K562 (cell line): ENCODE data around the gene DOCK4. TPM values are rescaled to one million over a fixed set of nuclear protein-coding genes. Genes with fewer than 3 reads are reported as not detected.

Source experiments
- ATAC-seq: fragments of 200-7000 bp; cut with Tn5 transposase; 3 replicates; pipeline ENCODE4 v1.9.1; 2020; ENCODE audit warnings: moderate library complexity
- BruUV-seq: library from RNA; stranded (reverse); fragments of 400-500 nt; replicated peaks from 2 replicates; lab custom pipeline; 2021; lab: Mats Ljungman, UMichigan
- CTCF ChIA-PET: fragments of 300-600 bp; formaldehyde crosslinking; extraction: SDS; loops from one replicate; lab custom pipeline; 2021; ENCODE audit warnings: low intra/inter-chr PET ratio; lab: Yijun Ruan, JAX
- POLR2A ChIA-PET: fragments of 300-600, 350-650 bp; sonication (Branson Sonifier 250); formaldehyde crosslinking; extraction: SDS; loops from one replicate; lab custom pipeline; 2021; ENCODE audit warnings: antibody characterized with exemption, inconsistent platforms; lab: Yijun Ruan, JAX
- DNase-seq, 4 experiments: peaks; one replicate each; pipeline versions ENCODE4 v3.0.0 to v3.0.0-alpha.2; 2011 to 2018; ENCODE audit warnings: low spot score in 3 of 4, mixed read lengths in 3 of 4; ENCODE audit errors: extremely low read depth in 1 of 4
- FAIRE-seq: peaks from 2 replicates; lab custom pipeline; 2011; peaks lifted over from hg19 to GRCh38; lab: Jason Lieb, UNC
- H2AFZ ChIP-seq: 2 replicates; pipeline ENCODE4 v1.6.0; 2011; ENCODE audit warnings: low read depth, low read length, control low read depth, inconsistent platforms
- H3K27ac ChIP-seq: fragments of 200-600 bp; 3 replicates; pipeline ENCODE4 v1.8.0; 2011; ENCODE audit warnings: low read depth, mild to moderate bottlenecking, control low read depth, inconsistent platforms, low read length, moderate library complexity, mixed read lengths; ENCODE audit errors: extremely low read depth
- H3K27me3 ChIP-seq, 2 experiments: fragments of 300-600 bp in 1 of 2; 2 replicates in 1 of 2; 3 replicates in 1 of 2; pipeline versions ENCODE4 v1.6.0 to v1.8.0; 2011; ENCODE audit warnings: inconsistent platforms in 2 of 2, low read length in 2 of 2, mild to moderate bottlenecking in 1 of 2, mixed read lengths in 1 of 2, moderate library complexity in 1 of 2; ENCODE audit not compliant: control insufficient read depth in 2 of 2, insufficient read depth in 2 of 2
- H3K36me3 ChIP-seq: fragments of 300-600 bp; 3 replicates; pipeline ENCODE4 v1.8.0; 2011; ENCODE audit warnings: mild to moderate bottlenecking, low read length, inconsistent platforms; ENCODE audit not compliant: control insufficient read depth, insufficient read depth
- H3K4me1 ChIP-seq, 2 experiments: fragments of 200-600 bp in 1 of 2; replicated peaks in 1 of 2; 2 replicates in 1 of 2; 3 replicates in 1 of 2; pipeline versions ENCODE4 v1.5.1 to v1.8.0; 2011; ENCODE audit warnings: inconsistent platforms in 2 of 2, low read length in 2 of 2, mild to moderate bottlenecking in 1 of 2, mixed read lengths in 1 of 2, moderate library complexity in 1 of 2; ENCODE audit not compliant: control insufficient read depth in 2 of 2, insufficient read depth in 2 of 2
- H3K4me2 ChIP-seq: 2 replicates; pipeline ENCODE4 v1.6.1; 2011; ENCODE audit warnings: low read length, control low read depth, inconsistent platforms, mixed read lengths; ENCODE audit not compliant: insufficient read depth
- H3K4me3 ChIP-seq: fragments of 200-600 bp; sonication (generic), shearing (Covaris generic); 2 replicates; pipeline ENCODE4 v1.5.1; 2016; ENCODE audit warnings: control low read depth, inconsistent platforms
- H3K79me2 ChIP-seq: fragments of 200-600 bp; 3 replicates; pipeline ENCODE4 v1.8.0; 2011; ENCODE audit warnings: low read length, inconsistent platforms; ENCODE audit not compliant: control insufficient read depth, insufficient read depth
- H3K9ac ChIP-seq, 2 experiments: 2 replicates each; pipeline versions ENCODE4 v1.6.0 to v1.6.1; 2011; ENCODE audit warnings: low read depth in 2 of 2, low read length in 2 of 2, control low read depth in 1 of 2, inconsistent platforms in 1 of 2, mild to moderate bottlenecking in 1 of 2, mixed read lengths in 1 of 2; ENCODE audit not compliant: insufficient read depth in 1 of 2
- H3K9me1 ChIP-seq: one replicate; pipeline ENCODE4 v1.6.0; 2011; ENCODE audit warnings: inconsistent platforms, mild to moderate bottlenecking, low read length, moderate library complexity; ENCODE audit not compliant: control insufficient read depth, insufficient read depth
- H3K9me3 ChIP-seq: replicated peaks from 2 replicates; pipeline ENCODE4 v1.5.1; 2011; ENCODE audit warnings: low read depth, low read length, inconsistent platforms; ENCODE audit not compliant: control insufficient read depth, insufficient read depth
- H4K20me1 ChIP-seq: replicated peaks from 2 replicates; pipeline ENCODE4 v1.6.1; 2011; ENCODE audit warnings: low read length, inconsistent platforms, mixed read lengths; ENCODE audit not compliant: control insufficient read depth, insufficient read depth
- CBX3 ChIP-seq, 2 experiments: IDR thresholded peaks; 1 replicate in 1 of 2; 2 replicates in 1 of 2; pipeline ENCODE4 v1.6.1; 2012; ENCODE audit warnings: inconsistent platforms in 2 of 2, low read length in 2 of 2, borderline replicate concordance in 1 of 2, control low read depth in 1 of 2
- CHD2 ChIP-seq: IDR thresholded peaks from 2 replicates; pipeline ENCODE4 v1.6.1; 2011; ENCODE audit warnings: low read depth, low read length
- CREB5 ChIP-seq: fragments of 250-450 bp; sonication (Bioruptor Pico); IDR thresholded peaks from 2 replicates; pipeline ENCODE4 v1.5.0; 2020; ENCODE audit warnings: mild to moderate bottlenecking
- ETV1 ChIP-seq: fragments of 450-650 bp; conservative IDR thresholded peaks from 2 replicates; pipeline ENCODE4 v1.6.1; 2016; ENCODE audit warnings: missing genetic modification characterization, control low read depth, low read depth, missing compliant biosample characterization
- GABPB1 ChIP-seq: sonication (generic); formaldehyde crosslinking; IDR thresholded peaks from 2 replicates; pipeline ENCODE4 v1.8.0; 2022; ENCODE audit warnings: mild to moderate bottlenecking, missing genetic modification reagents
- GATA2 ChIP-seq: sonication (generic); formaldehyde crosslinking; IDR thresholded peaks from 2 replicates; pipeline ENCODE4 v1.4.0; 2020; ENCODE audit warnings: mild to moderate bottlenecking, missing genetic modification reagents
- MLX ChIP-seq, 2 experiments: fragments of 450-650 bp in 1 of 2; sonication (generic) in 1 of 2; formaldehyde crosslinking; conservative IDR thresholded peaks; 2 replicates each; pipeline versions ENCODE4 v1.4.0 to v1.8.1; 2020 to 2022; ENCODE audit warnings: mild to moderate bottlenecking in 1 of 2, missing genetic modification reagents in 1 of 2
- NR2C2 ChIP-seq, 2 experiments: fragments of 200-800 bp in 1 of 2; sonication (Bioruptor generic) in 1 of 2; sonication (generic) in 1 of 2; formaldehyde crosslinking in 1 of 2; IDR thresholded peaks; 2 replicates each; pipeline versions ENCODE4 v1.6.1 to v1.8.0; 2016 to 2022; ENCODE audit warnings: mild to moderate bottlenecking in 1 of 2, missing compliant biosample characterization in 1 of 2, missing genetic modification characterization in 1 of 2, missing genetic modification reagents in 1 of 2
- SFPQ ChIP-seq: fragments of 200-400 bp; formaldehyde crosslinking; IDR thresholded peaks from 2 replicates; pipeline ENCODE4 v1.6.1; 2017; ENCODE audit warnings: mild to moderate bottlenecking, low read depth, low read length, moderate library complexity
- TRIM24 ChIP-seq, 2 experiments: fragments of 450-650 bp; IDR thresholded peaks; 2 replicates each; pipeline ENCODE4 v1.6.1; 2016
- ZBTB7A ChIP-seq: IDR thresholded peaks from 2 replicates; pipeline ENCODE4 v1.6.1; 2011; ENCODE audit warnings: low read depth, mild to moderate bottlenecking, low read length, moderate library complexity, borderline replicate concordance; ENCODE audit not compliant: control insufficient read depth
- ZC3H8 ChIP-seq: fragments of 450-650 bp; IDR thresholded peaks from 2 replicates; pipeline ENCODE4 v1.6.1; 2017
- ZNF280A ChIP-seq: fragments of 450-650 bp; IDR thresholded peaks from 2 replicates; pipeline ENCODE4 v1.6.1; 2018; ENCODE audit warnings: mild to moderate bottlenecking, low read depth; ENCODE audit not compliant: partially characterized antibody
- ZNF445 ChIP-seq: fragments of 250-450 bp; sonication (Bioruptor Pico); IDR thresholded peaks from 2 replicates; pipeline ENCODE4 v1.4.0; 2020; ENCODE audit warnings: low read depth, mild to moderate bottlenecking, moderate library complexity
- WGBS: fragments of 100-300 bp; shearing (Covaris generic); methylation state at CpG from one replicate; pipeline ENCODE4 v1.1.6; 2016; ENCODE audit warnings: low coverage, mixed read lengths; ENCODE audit not compliant: insufficient coverage; ENCODE audit errors: missing lambda C conversion rate; 5-methylcytosine and 5-hydroxymethylcytosine counted together
- in situ Hi-C: fragments of 300-500 bp; cut with MboI; formaldehyde crosslinking; loops from 4 replicates; pipeline ENCODE4 v1.15.0; 2018; ENCODE audit warnings: inconsistent platforms, mixed read lengths
- intact Hi-C: fragments of 100-400 bp; cut with micrococcal nuclease; formaldehyde crosslinking; loops from 2 replicates; pipeline ENCODE4 v1.14.2; 2022
- polyA plus RNA-seq, 8 experiments: library from polyadenylated mRNA; depleted of rRNA in 4 of 8; stranded (reverse) in 5 of 8; unstranded in 3 of 8; fragments of >200 nt; fragmentation: Nextera tagmentation in 2 of 8; fragmentation: Illumina TruSeq in 1 of 8; extraction: Ambion mirVana in 2 of 8; extraction: Trizol in 1 of 8; gene quantifications; 2 replicates each; pipeline versions ENCODE4 v1.2.1 to v1.2.3, GENCODE V29; 2011 to 2014; ENCODE audit warnings: inconsistent platforms in 1 of 8, missing spikeins in 1 of 8
- total RNA-seq, 7 experiments: library from RNA; depleted of rRNA in 6 of 7; stranded (reverse); fragments of >200 nt in 6 of 7; fragmentation: Illumina TruSeq in 2 of 7; extraction: Trizol in 2 of 7; gene quantifications; 2 replicates each; pipeline versions ENCODE4 v1.2.1 to v1.2.3, GENCODE V29; 2011 to 2021; ENCODE audit warnings: low replicate concordance in 1 of 7

Gene DOCK4
- total and polyA plus RNA-seq, 9 of the 15 experiments (the other 6 are each of a cell fraction or from before 2014, with no cell fraction given), result 0.42 to 5.7 (median 2.3) TPM

- in situ Hi-C loops (no loop called here), intact Hi-C loops (no loop called here)
- POLR2A ChIA-PET, result no interaction called here
Observed at GRCh38 chr7:111873326-111873646, 332.9 kb downstream of the DOCK4 start.

More at GRCh38 chr7:111873326-111873646, 332.9 kb downstream of the DOCK4 start:
- 0% methylated on average over 8 of the region's 8 CpGs for WGBS
- no peaks in the 10 kb centered on the region for H3K9me3 ChIP-seq
- ATAC-seq (no peak), DNase-seq (no peak), FAIRE-seq (no peak)
- H3K36me3 ChIP-seq, result no peaks in the 10 kb centered on the region
- H2AFZ ChIP-seq, result no peak overlapping the region
- H3K79me2 ChIP-seq, result no peaks in the 10 kb centered on the region
- no peak for TF ChIP-seq CREB5 (CRISPR knock-in tag)
- TF ChIP-seq TRIM24 (IDR thresholded peaks at IDR 0.05), result no peak
- TF ChIP-seq GATA2 (CRISPR knock-in tag), result no peak
- no peak for TF ChIP-seq NR2C2 (CRISPR knock-in tag; IDR thresholded peaks at IDR 0.05)
- no peak for TF ChIP-seq NR2C2 (tag; IDR thresholded peaks at IDR 0.05)
- no peak for TF ChIP-seq ZC3H8
- no peak for TF ChIP-seq MLX (CRISPR knock-in tag; conservative IDR thresholded peaks at IDR 0.05)
- TF ChIP-seq CHD2, result no peak
- TF ChIP-seq ZNF280A, result no peak
- no peak for TF ChIP-seq CBX3 (IDR thresholded peaks at IDR 0.05; ENCODE audit: borderline replicate concordance in 1 of 2, low read length in 2 of 2)
- TF ChIP-seq GABPB1, result no peak
- TF ChIP-seq ZNF445 (CRISPR knock-in tag), result no peak
- TF ChIP-seq ZBTB7A, result no peak
- TF ChIP-seq ETV1 (tag), result no peak
- no peak for TF ChIP-seq SFPQ
- no peak overlapping the region for H3K4me2 ChIP-seq
- H3K9ac ChIP-seq, result no peak overlapping the region
- H3K27ac ChIP-seq, result no peak overlapping the region
- BruUV-seq, result no TSS peak
- H3K27me3 ChIP-seq, result no peaks in the 10 kb centered on the region; a peak in 1 of 5 replicates
- H3K4me1 ChIP-seq, result no peaks in the 10 kb centered on the region
- H3K9me1 ChIP-seq, result no peaks in the 10 kb centered on the region
- CTCF ChIA-PET, result no interaction called here
- no peak overlapping the region for H3K4me3 ChIP-seq
- H4K20me1 ChIP-seq, result no peaks in the 10 kb centered on the region
